Astrocyte (in vitro differentiated cells and primary cell): ENCODE measurements around the gene PILRA.

Experiments
- CTCF ChIP-seq: IDR thresholded peaks from 2 replicates; pipeline ENCODE4 v1.5.1; 2011; ENCODE audit warnings: low read depth, mild to moderate bottlenecking, inconsistent platforms, low read length, moderate library complexity; ENCODE audit not compliant: insufficient read depth
- EZH2 ChIP-seq: IDR thresholded peaks from 2 replicates; pipeline ENCODE4 v1.6.1; 2012; ENCODE audit warnings: mild to moderate bottlenecking, low read length, inconsistent platforms; ENCODE audit not compliant: insufficient read depth

- TF ChIP-seq CTCF (no peak), EZH2 (no peak)
Observed at GRCh38 chr7:100369105-100369504, 4.2 kb upstream of the PILRA start.
